Suprapubic skin (tissue), 4 donors: ENCODE results near the gene FMN1.

Experiments used
- EP300 ChIP-seq: sonication (generic); formaldehyde crosslinking; IDR thresholded peaks from one replicate; pipeline ENCODE4 v1.6.1; 2017; ENCODE audit warnings: antibody characterized with exemption
- POLR2A ChIP-seq, 2 donors: fragments of 450-650 bp; IDR thresholded peaks; one replicate each; pipeline ENCODE4 v1.6.1; 2017; ENCODE audit warnings: antibody characterized with exemption in 2 of 2, mild to moderate bottlenecking in 2 of 2, moderate library complexity in 2 of 2
- POLR2AphosphoS5 ChIP-seq, 3 donors: sonication (generic); formaldehyde crosslinking; IDR thresholded peaks; one replicate each; pipeline ENCODE4 v1.6.1; 2017; ENCODE audit warnings: antibody characterized with exemption in 3 of 3
- TF ChIP-seq, protein P1 (sequence below), 2 donors: fragments of 200-600 bp in 1 of 2; fragments of 450-650 bp in 1 of 2; sonication (generic) in 1 of 2; IDR thresholded peaks; one replicate each; pipeline ENCODE4 v1.5.1; 2016 to 2019; ENCODE audit warnings: antibody characterized with exemption in 2 of 2, mild to moderate bottlenecking in 1 of 2, moderate library complexity in 1 of 2

DNA sequence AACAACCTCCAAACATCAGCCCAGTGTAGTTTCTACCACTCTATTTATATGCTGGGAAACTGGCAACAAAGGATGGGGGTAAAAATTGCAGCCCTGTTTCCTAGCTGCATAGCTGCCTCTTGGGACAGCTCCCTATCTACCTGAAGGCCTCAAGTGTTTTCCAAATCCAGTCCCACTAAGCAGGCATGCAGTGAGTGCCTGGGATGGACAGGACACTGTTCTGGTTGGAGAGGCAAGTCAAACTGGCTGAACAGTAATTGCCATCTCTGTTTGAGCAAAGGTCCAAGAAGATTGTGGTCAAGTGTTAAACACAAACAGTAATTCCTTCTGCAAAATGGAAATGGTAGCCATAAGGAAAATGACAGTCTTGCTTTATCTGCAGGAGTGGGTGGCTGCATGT is 125.4 kb downstream of the FMN1 start:
- TF ChIP-seq, protein P1, sequence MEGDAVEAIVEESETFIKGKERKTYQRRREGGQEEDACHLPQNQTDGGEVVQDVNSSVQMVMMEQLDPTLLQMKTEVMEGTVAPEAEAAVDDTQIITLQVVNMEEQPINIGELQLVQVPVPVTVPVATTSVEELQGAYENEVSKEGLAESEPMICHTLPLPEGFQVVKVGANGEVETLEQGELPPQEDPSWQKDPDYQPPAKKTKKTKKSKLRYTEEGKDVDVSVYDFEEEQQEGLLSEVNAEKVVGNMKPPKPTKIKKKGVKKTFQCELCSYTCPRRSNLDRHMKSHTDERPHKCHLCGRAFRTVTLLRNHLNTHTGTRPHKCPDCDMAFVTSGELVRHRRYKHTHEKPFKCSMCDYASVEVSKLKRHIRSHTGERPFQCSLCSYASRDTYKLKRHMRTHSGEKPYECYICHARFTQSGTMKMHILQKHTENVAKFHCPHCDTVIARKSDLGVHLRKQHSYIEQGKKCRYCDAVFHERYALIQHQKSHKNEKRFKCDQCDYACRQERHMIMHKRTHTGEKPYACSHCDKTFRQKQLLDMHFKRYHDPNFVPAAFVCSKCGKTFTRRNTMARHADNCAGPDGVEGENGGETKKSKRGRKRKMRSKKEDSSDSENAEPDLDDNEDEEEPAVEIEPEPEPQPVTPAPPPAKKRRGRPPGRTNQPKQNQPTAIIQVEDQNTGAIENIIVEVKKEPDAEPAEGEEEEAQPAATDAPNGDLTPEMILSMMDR (IDR thresholded peaks at IDR 0.05), result no peak
- TF ChIP-seq POLR2A (IDR thresholded peaks at IDR 0.05) (no peak), POLR2AphosphoS5 (IDR thresholded peaks at IDR 0.05) (no peak), EP300 (no peak)
